GM23338 (cell line): ENCODE measurements around the gene SARDH. TPM values are rescaled to one million over a fixed set of nuclear protein-coding genes. Genes with fewer than 3 reads are reported as not detected.

Experiments
- ATAC-seq: fragments of 200-7000 bp; cut with Tn5 transposase; 3 replicates; pipeline ENCODE4 v1.9.1; 2020
- DNase-seq: peaks from one replicate; pipeline ENCODE4 v3.0.0-alpha.2; 2015; ENCODE audit warnings: low spot score
- H2AFZ ChIP-seq: fragments of 200-600 bp; sonication (generic); 2 replicates; pipeline ENCODE4 v1.8.0; 2016; ENCODE audit warnings: antibody characterized with exemption, mild to moderate bottlenecking, moderate library complexity
- H3F3A ChIP-seq: fragments of 200-600 bp; sonication (generic); replicated peaks from 2 replicates; pipeline ENCODE4 v1.8.0; 2017; ENCODE audit warnings: antibody characterized with exemption, mixed run types, low read depth
- H3K27ac ChIP-seq: fragments of 200-600 bp; sonication (generic); 2 replicates; pipeline ENCODE4 v1.6.1; 2016; ENCODE audit warnings: low read depth
- H3K27me3 ChIP-seq: fragments of 200-600 bp; sonication (generic); 2 replicates; pipeline ENCODE4 v1.8.0; 2016; ENCODE audit warnings: mild to moderate bottlenecking, mixed run types, moderate library complexity; ENCODE audit not compliant: insufficient read depth
- H3K36me3 ChIP-seq: fragments of 200-600 bp; sonication (generic); 2 replicates; pipeline ENCODE4 v1.8.0; 2016; ENCODE audit warnings: mild to moderate bottlenecking; ENCODE audit not compliant: insufficient read depth
- H3K4me1 ChIP-seq: fragments of 200-600 bp; sonication (generic); 2 replicates; pipeline ENCODE4 v1.8.0; 2016; ENCODE audit warnings: mild to moderate bottlenecking, moderate library complexity; ENCODE audit not compliant: insufficient read depth
- H3K4me2 ChIP-seq: fragments of 200-600 bp; sonication (generic); 2 replicates; pipeline ENCODE4 v1.7.1; 2017; ENCODE audit warnings: mixed run types
- H3K4me3 ChIP-seq: fragments of 200-600 bp; sonication (generic); 2 replicates; pipeline ENCODE4 v1.6.1; 2016; ENCODE audit warnings: mixed run types
- H3K79me2 ChIP-seq: fragments of 200-600 bp; sonication (generic); replicated peaks from 2 replicates; pipeline ENCODE4 v1.8.0; 2017; ENCODE audit warnings: mild to moderate bottlenecking; ENCODE audit not compliant: insufficient read depth
- H3K9me2 ChIP-seq: fragments of 200-600 bp; sonication (generic); 2 replicates; pipeline ENCODE4 v1.8.0; 2017; ENCODE audit not compliant: insufficient read depth
- H4K20me1 ChIP-seq: fragments of 200-600 bp; sonication (generic); replicated peaks from 2 replicates; pipeline ENCODE4 v1.8.0; 2017; ENCODE audit warnings: mild to moderate bottlenecking; ENCODE audit not compliant: insufficient read depth
- H3K27ac Mint-ChIP-seq: 2 replicates; pipeline ENCODE4 v1.8.0; 2020; ENCODE audit warnings: inconsistent platforms, mild to moderate bottlenecking, moderate library complexity, mixed read lengths
- H3K27me3 Mint-ChIP-seq: 3 replicates; pipeline ENCODE4 v1.8.0; 2022; ENCODE audit warnings: low read depth, mild to moderate bottlenecking, moderate library complexity, mixed read lengths, inconsistent platforms; ENCODE audit not compliant: insufficient read depth, poor library complexity
- H3K36me3 Mint-ChIP-seq: 3 replicates; pipeline ENCODE4 v1.8.0; 2021; ENCODE audit warnings: low read depth, mild to moderate bottlenecking, inconsistent platforms, moderate library complexity, mixed read lengths
- H3K4me1 Mint-ChIP-seq: 3 replicates; pipeline ENCODE4 v1.8.0; 2020; ENCODE audit warnings: mild to moderate bottlenecking, inconsistent platforms, mixed read lengths
- H3K4me3 Mint-ChIP-seq: 3 replicates; pipeline ENCODE4 v1.8.0; 2021; ENCODE audit warnings: moderate library complexity, mild to moderate bottlenecking, inconsistent platforms, mixed read lengths
- H3K9me3 Mint-ChIP-seq: 3 replicates; pipeline ENCODE4 v1.8.0; 2020; ENCODE audit warnings: moderate library complexity, mild to moderate bottlenecking, inconsistent platforms, mixed read lengths
- EZH2 ChIP-seq: fragments of 200-600 bp; sonication (generic); IDR thresholded peaks from one replicate; pipeline ENCODE4 v1.8.0; 2017; ENCODE audit warnings: antibody characterized with exemption, mild to moderate bottlenecking, low read depth; ENCODE audit not compliant: unreplicated experiment
- EZH2phosphoT487 ChIP-seq: fragments of 200-600 bp; sonication (generic); IDR thresholded peaks from one replicate; pipeline ENCODE4 v1.8.1; 2018; ENCODE audit warnings: antibody characterized with exemption; ENCODE audit not compliant: unreplicated experiment
- JUNB ChIP-seq: IDR thresholded peaks from one replicate; pipeline ENCODE4 v1.6.1; 2016; ENCODE audit warnings: antibody characterized with exemption; ENCODE audit not compliant: unreplicated experiment
- NANOG ChIP-seq: IDR thresholded peaks from 2 replicates; pipeline ENCODE4 v1.6.1; 2016; ENCODE audit warnings: antibody characterized with exemption, borderline replicate concordance
- POLR2AphosphoS5 ChIP-seq: IDR thresholded peaks from 2 replicates; pipeline ENCODE4 v1.6.1; 2016; ENCODE audit warnings: antibody characterized with exemption, low read depth
- STAT1 ChIP-seq: IDR thresholded peaks from one replicate; pipeline ENCODE4 v1.6.1; 2016; ENCODE audit warnings: antibody characterized with exemption; ENCODE audit not compliant: unreplicated experiment
- ZNF114 ChIP-seq: fragments of 250-450 bp; sonication (Bioruptor Pico); IDR thresholded peaks from 2 replicates; pipeline ENCODE4 v1.5.0; 2020; ENCODE audit warnings: mild to moderate bottlenecking, moderate library complexity
- ZNF331 ChIP-seq: fragments of 250-450 bp; sonication (Bioruptor Pico); IDR thresholded peaks from 2 replicates; pipeline ENCODE4 v1.5.0; 2020; ENCODE audit warnings: low read depth, mild to moderate bottlenecking, moderate library complexity
- polyA plus RNA-seq: library from polyadenylated mRNA; unstranded; fragments of >200 nt; fragmentation: Nextera tagmentation; extraction: Ambion mirVana; gene quantifications from 2 replicates; pipeline ENCODE4 v1.2.1, GENCODE V29; 2016
- total RNA-seq: library from RNA; depleted of rRNA; stranded (reverse); fragments of >200 nt; shearing (Covaris generic); gene quantifications from 2 replicates; pipeline ENCODE4 v1.2.3, GENCODE V29; 2014
- TF ChIP-seq, protein P1 (sequence below): IDR thresholded peaks from one replicate; pipeline ENCODE4 v1.6.1; 2018; ENCODE audit warnings: antibody characterized with exemption; ENCODE audit not compliant: unreplicated experiment
- TF ChIP-seq, protein P2 (sequence below), 2 experiments: fragments of 200-600 bp in 1 of 2; sonication (generic) in 1 of 2; conservative IDR thresholded peaks; 2 replicates each; pipeline versions ENCODE4 v1.5.1 to v1.6.1; 2016 to 2017; ENCODE audit warnings: antibody characterized with exemption in 2 of 2, low read depth in 2 of 2, mild to moderate bottlenecking in 2 of 2, moderate library complexity in 1 of 2

Gene SARDH
- total and polyA plus RNA-seq, 2 experiments from 2014 or later, result 2.8 to 10.4 TPM

DNA sequence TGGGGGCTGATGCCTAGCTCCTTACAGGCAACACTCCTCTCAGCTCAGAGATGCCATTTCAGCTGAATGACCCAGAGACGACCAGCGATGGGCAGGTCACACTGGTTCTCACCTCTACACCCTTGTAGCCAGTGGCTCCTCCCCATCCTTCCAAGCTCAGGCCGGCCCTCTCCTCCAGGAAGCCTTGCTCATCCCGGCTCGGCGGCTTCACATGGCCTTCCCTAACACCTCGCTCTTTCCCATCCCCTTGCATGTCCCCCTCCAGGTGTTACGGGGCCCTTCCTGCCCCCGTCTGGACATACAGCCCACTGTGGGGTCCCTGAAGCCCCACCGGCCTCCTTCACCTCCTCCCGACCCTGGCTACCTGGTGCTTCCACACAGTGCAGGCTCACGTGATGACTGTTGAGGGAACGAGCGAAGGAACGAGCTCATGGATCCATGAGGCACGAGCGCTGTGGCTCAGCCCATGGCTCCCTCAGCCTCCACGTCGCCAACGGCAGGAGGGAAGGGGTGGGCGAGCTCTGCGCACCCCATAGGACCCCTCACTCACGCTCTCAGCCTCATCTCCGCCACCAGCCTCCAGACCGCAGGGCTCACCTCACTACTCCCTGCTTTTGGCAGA, 45.7 kb downstream of the SARDH start:
- Histone ChIP-seq H3F3A (no peaks in the 10 kb centered on the region), H3K9me2 (no peaks in the 10 kb centered on the region), H4K20me1 (no peaks in the 10 kb centered on the region), H3K4me2 (no peak overlapping the region), H3K27ac (no peak overlapping the region), H3K4me1 (no peaks in the 10 kb centered on the region), H2AFZ (no peak overlapping the region), H3K4me3 (no peak overlapping the region), H3K27me3 (no peaks in the 10 kb centered on the region), H3K79me2 (no peaks in the 10 kb centered on the region), H3K36me3 (no peaks in the 10 kb centered on the region)
- H3K27me3 Mint-ChIP-seq, result peaks cover 8% of the 10 kb centered on the region
- no peaks in the 10 kb centered on the region; the same call in 2 of the 3 replicates for H3K36me3 Mint-ChIP-seq
- no peak overlapping the region for H3K27ac Mint-ChIP-seq
- peaks cover 13% of the 10 kb centered on the region for H3K4me1 Mint-ChIP-seq
- no peak for ATAC-seq
- H3K4me3 Mint-ChIP-seq, result no peak overlapping the region
- H3K9me3 Mint-ChIP-seq, result no peaks in the 10 kb centered on the region
- no peak for DNase-seq
- TF ChIP-seq EZH2phosphoT487 (no peak), POLR2AphosphoS5 (no peak), ZNF331 (no peak), STAT1 (no peak), EZH2 (no peak), NANOG (no peak)
- TF ChIP-seq, protein P1, sequence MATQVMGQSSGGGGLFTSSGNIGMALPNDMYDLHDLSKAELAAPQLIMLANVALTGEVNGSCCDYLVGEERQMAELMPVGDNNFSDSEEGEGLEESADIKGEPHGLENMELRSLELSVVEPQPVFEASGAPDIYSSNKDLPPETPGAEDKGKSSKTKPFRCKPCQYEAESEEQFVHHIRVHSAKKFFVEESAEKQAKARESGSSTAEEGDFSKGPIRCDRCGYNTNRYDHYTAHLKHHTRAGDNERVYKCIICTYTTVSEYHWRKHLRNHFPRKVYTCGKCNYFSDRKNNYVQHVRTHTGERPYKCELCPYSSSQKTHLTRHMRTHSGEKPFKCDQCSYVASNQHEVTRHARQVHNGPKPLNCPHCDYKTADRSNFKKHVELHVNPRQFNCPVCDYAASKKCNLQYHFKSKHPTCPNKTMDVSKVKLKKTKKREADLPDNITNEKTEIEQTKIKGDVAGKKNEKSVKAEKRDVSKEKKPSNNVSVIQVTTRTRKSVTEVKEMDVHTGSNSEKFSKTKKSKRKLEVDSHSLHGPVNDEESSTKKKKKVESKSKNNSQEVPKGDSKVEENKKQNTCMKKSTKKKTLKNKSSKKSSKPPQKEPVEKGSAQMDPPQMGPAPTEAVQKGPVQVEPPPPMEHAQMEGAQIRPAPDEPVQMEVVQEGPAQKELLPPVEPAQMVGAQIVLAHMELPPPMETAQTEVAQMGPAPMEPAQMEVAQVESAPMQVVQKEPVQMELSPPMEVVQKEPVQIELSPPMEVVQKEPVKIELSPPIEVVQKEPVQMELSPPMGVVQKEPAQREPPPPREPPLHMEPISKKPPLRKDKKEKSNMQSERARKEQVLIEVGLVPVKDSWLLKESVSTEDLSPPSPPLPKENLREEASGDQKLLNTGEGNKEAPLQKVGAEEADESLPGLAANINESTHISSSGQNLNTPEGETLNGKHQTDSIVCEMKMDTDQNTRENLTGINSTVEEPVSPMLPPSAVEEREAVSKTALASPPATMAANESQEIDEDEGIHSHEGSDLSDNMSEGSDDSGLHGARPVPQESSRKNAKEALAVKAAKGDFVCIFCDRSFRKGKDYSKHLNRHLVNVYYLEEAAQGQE, result no peak

DNA sequence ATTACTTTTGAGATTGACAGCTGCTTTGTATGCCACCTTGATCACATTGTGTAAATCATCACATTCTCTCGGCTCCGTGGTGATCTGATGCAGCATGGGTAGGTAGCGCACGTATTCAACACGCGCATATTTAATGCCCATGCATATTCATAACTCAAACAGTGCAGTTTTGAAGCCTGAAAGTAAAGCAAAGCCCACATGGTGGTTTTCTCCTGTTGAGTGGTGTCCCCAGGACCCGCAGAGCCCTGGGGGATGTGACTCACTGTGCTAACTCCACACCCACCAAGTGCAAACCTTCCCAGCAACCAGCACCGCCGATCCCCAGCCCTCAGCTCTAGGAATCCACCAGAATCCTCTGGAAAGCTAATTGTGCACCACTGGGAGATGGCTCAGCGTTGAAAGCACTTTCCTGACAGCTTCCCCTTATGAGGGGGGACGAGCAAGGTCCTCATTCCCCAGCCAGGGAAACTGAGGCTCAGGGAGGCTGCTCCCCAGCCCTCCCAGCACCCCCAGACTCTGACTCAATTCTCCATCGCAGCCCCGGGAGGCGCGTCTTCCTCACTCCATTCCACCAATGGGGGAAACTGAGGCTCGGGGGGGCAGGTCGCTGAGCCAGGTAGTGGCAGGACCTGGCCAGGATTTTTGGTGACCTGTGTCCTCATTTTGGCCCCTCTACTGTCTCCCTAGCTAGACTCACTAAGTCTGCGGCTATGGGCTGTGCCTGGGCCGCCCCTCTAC, 46.4 kb downstream of the SARDH start:
- H3K4me1 Mint-ChIP-seq, result peaks cover 13% of the 10 kb centered on the region
- Histone ChIP-seq H3K79me2 (no peaks in the 10 kb centered on the region), H3K9me2 (no peaks in the 10 kb centered on the region), H3K4me2 (no peak overlapping the region), H3K27me3 (no peaks in the 10 kb centered on the region), H3F3A (no peaks in the 10 kb centered on the region), H3K4me3 (no peak overlapping the region), H2AFZ (no peak overlapping the region), H3K27ac (no peak overlapping the region), H3K4me1 (no peaks in the 10 kb centered on the region), H4K20me1 (no peaks in the 10 kb centered on the region), H3K36me3 (no peaks in the 10 kb centered on the region)
- ATAC-seq (no peak), DNase-seq (no peak)
- H3K9me3 Mint-ChIP-seq, result no peaks in the 10 kb centered on the region
- H3K36me3 Mint-ChIP-seq, result no peaks in the 10 kb centered on the region; the same call in 2 of the 3 replicates
- H3K27ac Mint-ChIP-seq, result no peak overlapping the region
- peaks cover 10% of the 10 kb centered on the region for H3K27me3 Mint-ChIP-seq
- no peak overlapping the region for H3K4me3 Mint-ChIP-seq
- TF ChIP-seq, protein P2, sequence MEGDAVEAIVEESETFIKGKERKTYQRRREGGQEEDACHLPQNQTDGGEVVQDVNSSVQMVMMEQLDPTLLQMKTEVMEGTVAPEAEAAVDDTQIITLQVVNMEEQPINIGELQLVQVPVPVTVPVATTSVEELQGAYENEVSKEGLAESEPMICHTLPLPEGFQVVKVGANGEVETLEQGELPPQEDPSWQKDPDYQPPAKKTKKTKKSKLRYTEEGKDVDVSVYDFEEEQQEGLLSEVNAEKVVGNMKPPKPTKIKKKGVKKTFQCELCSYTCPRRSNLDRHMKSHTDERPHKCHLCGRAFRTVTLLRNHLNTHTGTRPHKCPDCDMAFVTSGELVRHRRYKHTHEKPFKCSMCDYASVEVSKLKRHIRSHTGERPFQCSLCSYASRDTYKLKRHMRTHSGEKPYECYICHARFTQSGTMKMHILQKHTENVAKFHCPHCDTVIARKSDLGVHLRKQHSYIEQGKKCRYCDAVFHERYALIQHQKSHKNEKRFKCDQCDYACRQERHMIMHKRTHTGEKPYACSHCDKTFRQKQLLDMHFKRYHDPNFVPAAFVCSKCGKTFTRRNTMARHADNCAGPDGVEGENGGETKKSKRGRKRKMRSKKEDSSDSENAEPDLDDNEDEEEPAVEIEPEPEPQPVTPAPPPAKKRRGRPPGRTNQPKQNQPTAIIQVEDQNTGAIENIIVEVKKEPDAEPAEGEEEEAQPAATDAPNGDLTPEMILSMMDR (conservative IDR thresholded peaks at IDR 0.05; ENCODE audit: low read depth in 2 of 2), result no peak
- TF ChIP-seq, protein P1, result no peak
- TF ChIP-seq JUNB, result no peak
- no peak for TF ChIP-seq ZNF331
- TF ChIP-seq ZNF114 (CRISPR knock-in tag), result no peak
- no peak for TF ChIP-seq STAT1
